NCI-H2029 treated with DMSO at 0.1 percent for 48 hours (cell line): ENCODE data around the gene AIRE.
"Not testable (repeated sequence)": the region's sequence is repeated elsewhere in the genome, so short reads cannot be mapped to it uniquely, and the experiment has no call there.

ENCODE experiments used
- DNase-seq: peaks from one replicate; lab custom pipeline; 2025; lab: John Stamatoyannopoulos, UW

The AIRE gene

GRCh38 chr21:44338971-44339910 is 53.6 kb downstream of the AIRE start, which contains the start of gene CFAP410:
Gene CFAP410 (minus strand): TSS chr21:44339390. CDS start chr21:44339194, 196 bp downstream.
- peak; percentile 81 for DNase-seq

DNA sequence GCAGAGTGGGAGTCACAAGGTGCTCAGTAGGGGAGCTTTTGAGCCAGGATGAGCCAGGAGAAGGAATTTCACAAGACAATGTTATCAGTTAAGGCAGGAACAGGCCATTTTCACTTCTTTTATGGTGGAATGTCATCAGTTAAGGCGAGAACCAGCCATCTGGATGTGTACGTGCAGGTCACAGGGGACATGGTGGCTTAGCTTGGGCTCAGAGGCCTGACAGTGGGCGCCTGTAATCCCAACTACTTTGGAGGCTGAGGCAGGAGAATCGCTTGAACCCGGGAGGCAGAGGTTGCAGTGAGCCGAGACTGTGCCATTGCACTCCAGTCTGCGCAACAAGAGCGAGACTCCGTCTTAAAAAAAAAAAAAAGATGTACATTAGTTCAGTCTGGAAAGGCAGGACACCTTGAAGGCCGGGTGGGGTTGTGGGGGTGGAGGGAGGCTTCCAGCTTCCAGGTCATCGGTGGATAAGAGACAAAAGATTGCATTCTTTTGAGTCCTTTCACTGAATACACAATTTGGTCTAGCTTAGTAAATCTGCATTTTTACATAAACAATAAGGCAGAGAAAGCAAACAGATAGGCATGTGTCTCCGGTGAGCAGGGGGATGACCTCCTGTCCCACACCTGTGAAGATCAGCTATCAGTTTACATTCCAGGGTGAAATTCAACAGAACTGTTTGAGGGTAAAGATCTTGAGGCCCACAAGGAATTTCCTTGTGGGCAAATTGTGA is 56.2 kb downstream of the AIRE start:
- DNase-seq = not testable (repeated sequence)

DNA sequence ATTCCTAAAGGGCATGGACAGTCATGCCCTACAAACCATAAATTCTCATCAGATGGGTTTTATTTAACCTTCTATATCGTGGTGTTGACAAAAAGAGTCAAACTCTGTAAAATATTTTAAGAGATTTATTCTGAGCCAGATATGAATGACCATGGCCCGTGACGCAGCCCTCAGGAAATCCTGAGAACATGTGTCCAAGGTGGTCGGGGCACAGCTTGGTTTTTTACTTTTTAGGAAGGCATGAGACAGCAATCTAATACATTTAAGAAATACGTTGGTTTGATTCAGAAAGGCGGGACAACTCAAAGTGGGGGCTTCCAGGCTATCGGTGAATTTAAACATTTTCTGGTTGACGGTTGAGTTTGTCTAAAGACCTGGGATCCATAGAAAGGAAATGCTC is 57.3 kb downstream of the AIRE start:
- DNase-seq = not testable (repeated sequence)

DNA sequence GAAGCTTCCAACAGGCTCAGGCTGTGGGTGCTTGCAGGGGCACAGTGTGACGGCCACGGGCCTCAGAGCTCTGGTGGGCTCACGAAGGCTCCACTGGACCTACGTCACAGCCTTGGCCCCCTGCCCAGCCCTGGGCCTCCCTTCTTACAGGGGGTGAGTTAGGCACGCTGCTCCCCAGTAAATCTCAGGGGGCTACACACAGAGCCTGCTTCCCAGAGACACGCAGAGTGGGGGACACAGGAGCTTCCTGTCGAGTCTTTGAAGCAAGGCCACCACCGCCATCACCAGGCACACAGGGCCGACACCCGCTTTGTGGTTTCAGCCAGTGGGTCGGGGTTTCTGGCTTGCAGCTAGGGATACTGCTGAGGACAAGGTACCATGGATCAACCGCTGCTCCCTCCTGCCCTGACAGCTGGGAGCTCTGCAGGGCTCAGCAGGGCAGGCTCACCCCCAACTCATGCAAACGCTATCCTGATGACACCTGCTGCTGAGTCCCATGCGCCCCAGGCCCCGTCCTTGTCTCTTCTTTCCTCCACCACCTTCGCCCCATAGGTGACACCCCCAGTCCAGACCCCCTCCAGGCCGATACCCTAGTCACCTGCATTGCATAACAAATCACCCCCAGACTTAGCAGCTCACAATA is 59.0 kb downstream of the AIRE start:
- DNase-seq = no peak

- DNase-seq = no peak
These were observed 59.8 kb downstream of the AIRE start for GRCh38 chr21:44345495-44345894.

DNA sequence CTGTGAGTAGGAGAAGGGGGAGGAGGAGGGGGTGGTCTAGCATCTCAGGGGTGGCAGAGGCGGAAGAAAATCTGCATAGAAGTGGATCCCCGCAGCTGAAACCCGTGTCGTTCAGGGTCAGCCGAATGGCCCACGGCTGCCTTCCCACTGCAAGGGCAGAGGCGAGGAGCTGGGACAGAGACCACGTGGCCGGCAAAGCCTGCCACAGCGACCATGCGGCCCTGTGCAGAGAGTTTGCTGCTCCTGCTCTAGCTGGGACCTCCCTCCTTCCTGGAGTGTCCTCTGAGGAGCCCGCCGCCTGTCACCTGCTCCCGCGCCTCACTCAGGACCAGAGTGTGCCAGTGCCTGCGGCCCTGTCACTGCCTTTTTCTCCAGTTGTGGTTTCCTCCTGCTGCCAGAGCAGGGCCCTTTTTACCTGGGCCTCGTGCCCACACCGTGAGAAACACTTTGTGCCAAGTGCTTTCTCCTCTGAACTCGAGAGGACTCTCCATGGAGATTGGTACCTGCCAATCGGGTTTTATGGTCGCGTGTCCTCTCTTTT is 62.3 kb downstream of the AIRE start:
- peak; percentile 89 for DNase-seq
